ENCODE results near the gene CDC27. TPM values are rescaled to one million over a fixed set of nuclear protein-coding genes. Genes with fewer than 3 reads are reported as not detected.
"Not testable (repeated sequence)": the region's sequence is repeated elsewhere in the genome, so short reads cannot be mapped to it uniquely, and the experiment has no call there.

Gene CDC27
- total RNA-seq, 2 donors from 2014 or later = 134 to 146 TPM

- H3K27ac Mint-ChIP-seq; ATAC-seq; H3K9me3 Mint-ChIP-seq; H3K36me3 Mint-ChIP-seq; DNase-seq (ENCODE audit: low spot score in 2 of 2): not testable (repeated sequence)
Measured at GRCh38 chr17:47180988-47181387, 8.1 kb downstream of the CDC27 start.

- Mint-ChIP-seq H3K27ac (no peak overlapping the region), H3K9me3 (no peaks in the 10 kb centered on the region), H3K36me3 (peaks cover 4 to 7% of the 10 kb centered on the region in 2 donors)
- DNase-seq (ENCODE audit: low spot score in 2 of 2) = no peak
- ATAC-seq = no peak
Measured at GRCh38 chr17:47180337-47180736, 8.8 kb downstream of the CDC27 start.

- no peak overlapping the region for H3K27ac Mint-ChIP-seq
- no peaks in the 10 kb centered on the region for H3K9me3 Mint-ChIP-seq
- ATAC-seq (no peak), DNase-seq (ENCODE audit: low spot score in 2 of 2) (no peak)
- H3K36me3 Mint-ChIP-seq = peaks cover 4 to 7% of the 10 kb centered on the region in 2 donors
Measured at GRCh38 chr17:47179141-47179540, 10.0 kb downstream of the CDC27 start.

GRCh38 chr17:47177261-47177660 is 11.8 kb downstream of the CDC27 start:
- Mint-ChIP-seq H3K9me3 (no peaks in the 10 kb centered on the region), H3K36me3 (peaks cover 4 to 7% of the 10 kb centered on the region in 2 donors), H3K27ac (no peak overlapping the region)
- ATAC-seq (no peak), DNase-seq (ENCODE audit: low spot score in 2 of 2) (no peak)

- no peak for ATAC-seq
- Mint-ChIP-seq H3K36me3 (peaks cover 4 to 7% of the 10 kb centered on the region in 2 donors), H3K27ac (no peak overlapping the region), H3K9me3 (no peaks in the 10 kb centered on the region)
- no peak for DNase-seq (ENCODE audit: low spot score in 2 of 2)
Measured at GRCh38 chr17:47176389-47176826, 12.7 kb downstream of the CDC27 start.

GRCh38 chr17:47174823-47175222 is 14.3 kb downstream of the CDC27 start:
- H3K27ac Mint-ChIP-seq = peak overlapping the region in 1 of 2 donors; percentile 59
- H3K9me3 Mint-ChIP-seq; ATAC-seq; DNase-seq (ENCODE audit: low spot score in 2 of 2); H3K36me3 Mint-ChIP-seq: not testable (repeated sequence)

- DNase-seq (ENCODE audit: low spot score in 2 of 2) (no peak), ATAC-seq (peak in 1 of 2 donors; percentile 31)
- Mint-ChIP-seq H3K36me3 (peaks cover 0 to 6% of the 10 kb centered on the region in 2 donors), H3K9me3 (no peaks in the 10 kb centered on the region), H3K27ac (no peak overlapping the region)
Measured at GRCh38 chr17:47172696-47173565, 16.2 kb downstream of the CDC27 start.

- DNase-seq (ENCODE audit: low spot score in 2 of 2) = no peak
- Mint-ChIP-seq H3K9me3 (no peaks in the 10 kb centered on the region), H3K36me3 (peaks cover 0 to 6% of the 10 kb centered on the region in 2 donors), H3K27ac (no peak overlapping the region)
- no peak for ATAC-seq
Measured at GRCh38 chr17:47170710-47171109, 18.4 kb downstream of the CDC27 start.

- not testable (repeated sequence) for DNase-seq (ENCODE audit: low spot score in 2 of 2); H3K36me3 Mint-ChIP-seq; H3K9me3 Mint-ChIP-seq; H3K27ac Mint-ChIP-seq; ATAC-seq
Measured at GRCh38 chr17:47168896-47169295, 20.2 kb downstream of the CDC27 start.

- not testable (repeated sequence) for H3K27ac Mint-ChIP-seq; H3K36me3 Mint-ChIP-seq; DNase-seq (ENCODE audit: low spot score in 2 of 2); ATAC-seq; H3K9me3 Mint-ChIP-seq
Measured at GRCh38 chr17:47166854-47167253, 22.2 kb downstream of the CDC27 start.

- Mint-ChIP-seq H3K27ac (no peak overlapping the region), H3K36me3 (peaks cover 0 to 12% of the 10 kb centered on the region in 2 donors), H3K9me3 (no peaks in the 10 kb centered on the region)
- no peak for DNase-seq (ENCODE audit: low spot score in 2 of 2)
- ATAC-seq = no peak
Measured at GRCh38 chr17:47165137-47165536, 24.0 kb downstream of the CDC27 start.

- no peaks in the 10 kb centered on the region for H3K9me3 Mint-ChIP-seq
- peak overlapping the region in 1 of 2 donors; percentile 7 for H3K27ac Mint-ChIP-seq
- H3K36me3 Mint-ChIP-seq = peaks cover 0 to 12% of the 10 kb centered on the region in 2 donors
- DNase-seq (ENCODE audit: low spot score in 2 of 2) (no peak), ATAC-seq (no peak)
Measured at GRCh38 chr17:47164263-47164662, 24.8 kb downstream of the CDC27 start.

GRCh38 chr17:47162013-47162622 is 27.0 kb downstream of the CDC27 start:
- no peaks in the 10 kb centered on the region for H3K9me3 Mint-ChIP-seq
- no peak for DNase-seq (ENCODE audit: low spot score in 2 of 2)
- ATAC-seq = no peak
- peak overlapping the region in 1 of 2 donors; percentile 65 for H3K27ac Mint-ChIP-seq
- peaks cover 3 to 8% of the 10 kb centered on the region in 2 donors for H3K36me3 Mint-ChIP-seq

- Mint-ChIP-seq H3K27ac (no peak overlapping the region), H3K9me3 (no peaks in the 10 kb centered on the region), H3K36me3 (peaks cover 5 to 19% of the 10 kb centered on the region in 2 donors)
- ATAC-seq (no peak), DNase-seq (ENCODE audit: low spot score in 2 of 2) (no peak)
Measured at GRCh38 chr17:47159315-47159714, 29.8 kb downstream of the CDC27 start.

GRCh38 chr17:47145351-47145750 is 43.7 kb downstream of the CDC27 start:
- peaks cover 0 to 5% of the 10 kb centered on the region in 2 donors for H3K36me3 Mint-ChIP-seq
- ATAC-seq (no peak), DNase-seq (ENCODE audit: low spot score in 2 of 2) (no peak)
- H3K27ac Mint-ChIP-seq = peak overlapping the region in 1 of 2 donors; percentile 7
- H3K9me3 Mint-ChIP-seq = no peaks in the 10 kb centered on the region

- no peak for DNase-seq (ENCODE audit: low spot score in 2 of 2)
- peaks cover 9 to 32% of the 10 kb centered on the region in 2 donors for H3K36me3 Mint-ChIP-seq
- no peak for ATAC-seq
Measured at GRCh38 chr17:47135235-47135634, 53.9 kb downstream of the CDC27 start.

GRCh38 chr17:47134354-47134753 is 54.7 kb downstream of the CDC27 start:
- peaks cover 9 to 32% of the 10 kb centered on the region in 2 donors for H3K36me3 Mint-ChIP-seq
- H3K27ac Mint-ChIP-seq; H3K9me3 Mint-ChIP-seq; DNase-seq (ENCODE audit: low spot score in 2 of 2); ATAC-seq: not testable (repeated sequence)

More at GRCh38 chr17:47135235-47135634, 53.9 kb downstream of the CDC27 start:
- H3K9me3 Mint-ChIP-seq = no peaks in the 10 kb centered on the region
- peak overlapping the region in 1 of 2 donors; percentile 11 for H3K27ac Mint-ChIP-seq
